Gastrocnemius medialis (tissue), 4 donors: Measurements from ENCODE around the gene CHRD.

Source experiments
- CTCF ChIP-seq, 5 experiments: fragments of 450-650 bp in 3 of 5; fragments of 200-600 bp in 2 of 5; sonication (generic) in 2 of 5; IDR thresholded peaks in 4 of 5; conservative IDR thresholded peaks in 1 of 5; 1 replicate in 4 of 5; 2 replicates in 1 of 5; pipeline ENCODE4 v1.5.1; 2016 to 2019; ENCODE audit warnings: antibody characterized with exemption in 5 of 5, mild to moderate bottlenecking in 3 of 5, moderate library complexity in 3 of 5
- POLR2A ChIP-seq, 2 donors: fragments of 450-650 bp; IDR thresholded peaks; one replicate each; pipeline ENCODE4 v1.6.1; 2017; ENCODE audit warnings: antibody characterized with exemption in 2 of 2, mild to moderate bottlenecking in 2 of 2, moderate library complexity in 2 of 2

- TF ChIP-seq CTCF (IDR thresholded peaks at IDR 0.05 in 4 of 5, conservative IDR thresholded peaks at IDR 0.05 in 1 of 5) (no peak), POLR2A (IDR thresholded peaks at IDR 0.05) (no peak)
These were observed 31.8 kb upstream of the CHRD start for GRCh38 chr3:184348057-184348382.
